ENCODE measurements around the gene OR2T8. TPM values are rescaled to one million over a fixed set of nuclear protein-coding genes. Genes with fewer than 3 reads are reported as not detected.
A peak's percentile ranks its signal among the peaks of the same experiment; 100 is the strongest.
"Not testable (repeated sequence)": the region's sequence is repeated elsewhere in the genome, so short reads cannot be mapped to it uniquely, and the experiment has no call there.

Gene OR2T8
- total and polyA plus RNA-seq, 10 of the 15 experiments (the other 5 are each of a cell fraction or from before 2014, with no cell fraction given), result not detected

GRCh38 chr1:247936415-247936814, 16.4 kb downstream of the OR2T8 start (continued):
- no peak for TF ChIP-seq ZNF384 (IDR thresholded peaks at IDR 0.05; ENCODE audit: borderline replicate concordance, low read depth, low read length)
- no peak for TF ChIP-seq POLR2AphosphoS2 (IDR thresholded peaks at IDR 0.05; ENCODE audit: low read depth, low read length)
- no peak for TF ChIP-seq GABPA (IDR thresholded peaks at IDR 0.05; ENCODE audit: low read depth)

DNA sequence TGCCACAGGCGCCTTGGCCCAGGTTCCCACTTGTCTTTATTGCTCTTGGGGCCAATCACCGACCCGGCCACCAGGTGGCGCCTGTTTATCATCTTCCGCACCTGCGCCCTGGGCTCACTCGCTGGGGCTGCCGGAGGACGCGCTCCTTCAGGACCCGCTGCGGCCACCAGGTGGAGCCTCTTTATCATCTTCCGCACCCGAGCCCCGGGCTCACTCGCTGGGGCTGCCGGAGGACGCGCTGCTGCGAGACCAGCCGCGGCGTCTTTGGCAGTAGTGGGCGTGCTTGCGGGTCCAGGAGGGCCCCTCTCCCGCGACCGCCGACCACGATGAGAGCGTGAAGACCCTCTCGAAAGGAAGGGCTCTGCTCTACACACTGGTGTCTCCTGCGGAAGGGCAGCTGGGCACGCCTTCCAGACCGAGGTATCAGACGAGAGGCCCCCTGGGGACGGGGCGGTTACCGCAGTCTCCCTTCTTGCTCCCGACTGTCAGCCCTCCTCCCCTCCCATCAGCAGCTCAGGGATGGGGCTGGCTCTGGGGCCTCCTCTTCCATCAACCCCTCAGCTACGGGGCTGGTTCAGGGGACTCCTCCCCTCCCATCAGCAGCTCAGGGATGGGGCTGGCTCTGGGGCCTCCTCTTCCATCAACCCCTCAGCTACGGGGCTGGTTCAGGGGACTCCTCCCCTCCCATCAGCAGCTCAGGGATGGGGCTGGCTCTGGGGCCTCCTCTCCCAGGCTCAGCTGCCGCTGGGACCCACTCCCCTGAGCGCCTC, 17.1 kb downstream of the OR2T8 start:
- H3K27ac ChIP-seq (ENCODE audit: control insufficient read depth, insufficient read depth); H3K27me3 ChIP-seq (replicated peaks in 1 of 2; ENCODE audit: control insufficient read depth in 2 of 2, insufficient read depth in 2 of 2, low read length in 1 of 2); H3K9me3 ChIP-seq (replicated peaks; ENCODE audit: control insufficient read depth, insufficient read depth, low read length); H3K4me1 ChIP-seq (ENCODE audit: control insufficient read depth, insufficient read depth, low read length); POLR2A ChIA-PET; H4K20me1 ChIP-seq (ENCODE audit: control insufficient read depth, insufficient read depth); BruUV-seq (replicated peaks); H3K9ac ChIP-seq (ENCODE audit: control insufficient read depth, insufficient read depth, low read length); H3K79me2 ChIP-seq (ENCODE audit: control insufficient read depth, insufficient read depth, low read length); in situ Hi-C loops (cut with MboI); H3K36me3 ChIP-seq (ENCODE audit: control insufficient read depth in 2 of 2, insufficient read depth in 2 of 2, low read length in 1 of 2); H3K4me3 ChIP-seq: not testable (repeated sequence)
- DNase-seq (ENCODE audit: low read depth, low spot score) (peak; percentile 32), ATAC-seq (peak; percentile 100), FAIRE-seq (peak; percentile 89)
- Histone ChIP-seq H3K4me2 (ENCODE audit: control insufficient read depth, insufficient read depth) (peak overlapping the region; percentile 48; the same call in 1 of the 2 replicates), H2AFZ (ENCODE audit: control insufficient read depth, low read depth, low read length) (peak overlapping the region; percentile 77)
- TF ChIP-seq SMC3 (IDR thresholded peaks at IDR 0.05; ENCODE audit: borderline replicate concordance, low read length) (peak; percentile 68), RAD21 (IDR thresholded peaks at IDR 0.05; ENCODE audit: insufficient read depth, low read depth, low read length) (peak; percentile 69), BHLHE40 (IDR thresholded peaks at IDR 0.05; ENCODE audit: borderline replicate concordance in 1 of 2, low read depth in 2 of 2, low read length in 1 of 2) (peak in 1 of 2 experiments; percentile 34; a peak in 1 of 4 replicates), RB1 (IDR thresholded peaks at IDR 0.05; ENCODE audit: borderline replicate concordance) (0 out of 2 replicates have a peak, but pooled peaks have one; percentile 32), MEF2B (IDR thresholded peaks at IDR 0.05; ENCODE audit: partially characterized antibody, poor library complexity, severe bottlenecking) (peak; percentile 28), SMARCA5 (IDR thresholded peaks at IDR 0.05) (0 out of 2 replicates have a peak, but pooled peaks have one; percentile 57), POLR2A (IDR thresholded peaks at IDR 0.05; ENCODE audit: low read depth, low read length) (0 out of 2 replicates have a peak, but pooled peaks have one; percentile 31), YY1 (IDR thresholded peaks at IDR 0.05; ENCODE audit: low read depth, low read length) (0 out of 2 replicates have a peak, but pooled peaks have one; percentile 27), POU2F2 (IDR thresholded peaks at IDR 0.05; ENCODE audit: borderline replicate concordance, low read depth, low read length) (0 out of 3 replicates have a peak, but pooled peaks have one; percentile 12), NBN (IDR thresholded peaks at IDR 0.05) (peak; percentile 53; the same call in 1 of the 2 replicates), IKZF1 (conservative IDR thresholded peaks at IDR 0.05) (0 out of 2 replicates have a peak, but pooled peaks have one; percentile 12), CBX5 (IDR thresholded peaks at IDR 0.05; ENCODE audit: low read depth) (peak; percentile 72; the same call in 1 of the 2 replicates), FOXM1 (IDR thresholded peaks at IDR 0.05; ENCODE audit: low read depth, low read length) (peak; percentile 48; the same call in 1 of the 2 replicates)
- TF ChIP-seq, protein P1, sequence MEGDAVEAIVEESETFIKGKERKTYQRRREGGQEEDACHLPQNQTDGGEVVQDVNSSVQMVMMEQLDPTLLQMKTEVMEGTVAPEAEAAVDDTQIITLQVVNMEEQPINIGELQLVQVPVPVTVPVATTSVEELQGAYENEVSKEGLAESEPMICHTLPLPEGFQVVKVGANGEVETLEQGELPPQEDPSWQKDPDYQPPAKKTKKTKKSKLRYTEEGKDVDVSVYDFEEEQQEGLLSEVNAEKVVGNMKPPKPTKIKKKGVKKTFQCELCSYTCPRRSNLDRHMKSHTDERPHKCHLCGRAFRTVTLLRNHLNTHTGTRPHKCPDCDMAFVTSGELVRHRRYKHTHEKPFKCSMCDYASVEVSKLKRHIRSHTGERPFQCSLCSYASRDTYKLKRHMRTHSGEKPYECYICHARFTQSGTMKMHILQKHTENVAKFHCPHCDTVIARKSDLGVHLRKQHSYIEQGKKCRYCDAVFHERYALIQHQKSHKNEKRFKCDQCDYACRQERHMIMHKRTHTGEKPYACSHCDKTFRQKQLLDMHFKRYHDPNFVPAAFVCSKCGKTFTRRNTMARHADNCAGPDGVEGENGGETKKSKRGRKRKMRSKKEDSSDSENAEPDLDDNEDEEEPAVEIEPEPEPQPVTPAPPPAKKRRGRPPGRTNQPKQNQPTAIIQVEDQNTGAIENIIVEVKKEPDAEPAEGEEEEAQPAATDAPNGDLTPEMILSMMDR (IDR thresholded peaks at IDR 0.05 in 2 of 3, conservative IDR thresholded peaks at IDR 0.05 in 1 of 3; ENCODE audit: control insufficient read depth in 2 of 3, extremely low read depth in 1 of 3, insufficient read depth in 1 of 3, low read depth in 3 of 3, low read length in 3 of 3), result peak; percentile 72 to 97 (median 79)
- TF ChIP-seq, protein P2, sequence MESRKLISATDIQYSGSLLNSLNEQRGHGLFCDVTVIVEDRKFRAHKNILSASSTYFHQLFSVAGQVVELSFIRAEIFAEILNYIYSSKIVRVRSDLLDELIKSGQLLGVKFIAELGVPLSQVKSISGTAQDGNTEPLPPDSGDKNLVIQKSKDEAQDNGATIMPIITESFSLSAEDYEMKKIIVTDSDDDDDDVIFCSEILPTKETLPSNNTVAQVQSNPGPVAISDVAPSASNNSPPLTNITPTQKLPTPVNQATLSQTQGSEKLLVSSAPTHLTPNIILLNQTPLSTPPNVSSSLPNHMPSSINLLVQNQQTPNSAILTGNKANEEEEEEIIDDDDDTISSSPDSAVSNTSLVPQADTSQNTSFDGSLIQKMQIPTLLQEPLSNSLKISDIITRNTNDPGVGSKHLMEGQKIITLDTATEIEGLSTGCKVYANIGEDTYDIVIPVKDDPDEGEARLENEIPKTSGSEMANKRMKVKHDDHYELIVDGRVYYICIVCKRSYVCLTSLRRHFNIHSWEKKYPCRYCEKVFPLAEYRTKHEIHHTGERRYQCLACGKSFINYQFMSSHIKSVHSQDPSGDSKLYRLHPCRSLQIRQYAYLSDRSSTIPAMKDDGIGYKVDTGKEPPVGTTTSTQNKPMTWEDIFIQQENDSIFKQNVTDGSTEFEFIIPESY (IDR thresholded peaks at IDR 0.05), result peak; percentile 84
- WGBS (ENCODE audit: insufficient coverage, insufficient replicate concordance, low lambda C conversion rate, missing lambda C conversion rate), result 40% methylated on average over 44 of the region's 44 CpGs
- RAD21 ChIA-PET (ENCODE audit: unreplicated experiment), result interaction anchor here (1.1 kb wide), 1 partner anchor 868 kb away, joined by 3 read pairs; no protein-coding TSS in a partner anchor
- SMC1A ChIA-PET (ENCODE audit: uncharacterized antibody, unreplicated experiment), result interaction anchor here (0.8 to 0.9 kb wide), 2 partner anchors 589 to 869 kb away, joined by 3 to 4 read pairs; no protein-coding TSS in a partner anchor
- CTCF ChIA-PET, result interaction anchor here (0.6 to 1.7 kb wide), 5 partner anchors 10 to 997 kb away, joined by 3 to 13 read pairs (median 4); no protein-coding TSS in a partner anchor
- intact Hi-C loops (cut with micrococcal nuclease; ENCODE audit: unreplicated experiment), result loop anchor here (5.0 to 10.0 kb wide), 2 partner anchors 305 to 748 kb away; no protein-coding TSS in a partner anchor
